Lower lobe of right lung (tissue), 2 donors: ENCODE results near the gene BLCAP. TPM values are rescaled to one million over a fixed set of nuclear protein-coding genes. Genes with fewer than 3 reads are reported as not detected.
"Not testable (repeated sequence)": the region's sequence is repeated elsewhere in the genome, so short reads cannot be mapped to it uniquely, and the experiment has no call there.

ENCODE experiments used
- ATAC-seq, 2 donors: fragments of 200-7000 bp; cut with Tn5 transposase; one replicate each; pipeline ENCODE4 v1.9.1; 2020 to 2022; ENCODE audit warnings: mild to moderate bottlenecking in 2 of 2, moderate library complexity in 2 of 2
- DNase-seq: peaks from one replicate; pipeline ENCODE4 v3.0.0-alpha.2; 2020
- H3K27ac ChIP-seq: fragments of 200-600 bp; one replicate; pipeline ENCODE4 v1.8.0; 2022
- H3K27me3 ChIP-seq: fragments of 200-600 bp; one replicate; pipeline ENCODE4 v1.8.0; 2022; ENCODE audit warnings: low read depth
- H3K36me3 ChIP-seq: fragments of 200-600 bp; one replicate; pipeline ENCODE4 v1.8.0; 2022; ENCODE audit warnings: mild to moderate bottlenecking
- H3K4me1 ChIP-seq: fragments of 200-600 bp; one replicate; pipeline ENCODE4 v1.8.0; 2022
- H3K4me3 ChIP-seq: fragments of 200-600 bp; one replicate; pipeline ENCODE4 v1.8.0; 2022; ENCODE audit warnings: mild to moderate bottlenecking
- H3K9me3 ChIP-seq: fragments of 200-600 bp; one replicate; pipeline ENCODE4 v1.8.0; 2022
- CTCF ChIP-seq: fragments of 200-600 bp; IDR thresholded peaks from one replicate; pipeline ENCODE4 v1.8.0; 2022; ENCODE audit warnings: antibody characterized with exemption, mild to moderate bottlenecking
- intact Hi-C: fragments of 100-400 bp; cut with DNase I; formaldehyde crosslinking; loops from one replicate; pipeline ENCODE4 v1.11.0; 2022
- total RNA-seq: library from RNA; stranded (reverse); fragmentation: NEBNext Ultra II Directional; extraction: Animal tissue kit (Norgen Biotek cat#: 25700); gene quantifications from one replicate; pipeline ENCODE4 v1.2.1, GENCODE V29; 2021
- donor health status: DM: no; HTN: yes; CAD: no; lungs with severe emphysema.

BLCAP gene
- total RNA-seq, 1 donor from 2014 or later = 66.8 TPM

DNA sequence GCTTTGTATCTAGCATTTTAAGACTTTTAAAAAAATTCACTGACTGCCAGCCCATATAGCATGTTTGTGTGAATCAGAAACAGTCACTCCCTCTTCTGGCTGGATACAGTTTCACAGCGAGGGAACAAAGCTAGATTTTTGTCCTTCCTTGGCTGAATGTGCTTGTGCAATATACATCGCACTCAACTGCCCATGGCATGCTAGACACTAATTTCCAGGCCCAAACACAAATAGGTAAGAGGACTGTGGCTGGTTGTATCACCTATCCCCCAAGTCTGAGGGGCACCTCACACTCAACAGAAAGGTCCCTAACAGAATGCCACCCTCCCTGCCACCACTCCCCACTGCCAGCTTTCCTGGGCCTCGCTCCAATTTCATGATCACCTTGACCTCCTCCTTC is 16.2 kb upstream of the BLCAP start:
- Histone ChIP-seq H3K27me3 (peaks cover 4% of the 10 kb centered on the region), H3K27ac (no peak overlapping the region), H3K4me1 (no peaks in the 10 kb centered on the region), H3K4me3 (no peak overlapping the region), H3K36me3 (no peaks in the 10 kb centered on the region), H3K9me3 (no peaks in the 10 kb centered on the region)
- DNase-seq (no peak), ATAC-seq (no peak)
- intact Hi-C loops = no loop called here
- no peak for TF ChIP-seq CTCF

- intact Hi-C loops = no loop called here
- no peaks in the 10 kb centered on the region for H3K36me3 ChIP-seq
- no peaks in the 10 kb centered on the region for H3K4me1 ChIP-seq
- H3K4me3 ChIP-seq = no peak overlapping the region
- ATAC-seq (no peak), DNase-seq (no peak)
- peaks cover 4% of the 10 kb centered on the region for H3K27me3 ChIP-seq
- H3K27ac ChIP-seq = no peak overlapping the region
- no peaks in the 10 kb centered on the region for H3K9me3 ChIP-seq
- no peak for TF ChIP-seq CTCF
These were observed 14.6 kb upstream of the BLCAP start for GRCh38 chr20:37542281-37542680.

DNA sequence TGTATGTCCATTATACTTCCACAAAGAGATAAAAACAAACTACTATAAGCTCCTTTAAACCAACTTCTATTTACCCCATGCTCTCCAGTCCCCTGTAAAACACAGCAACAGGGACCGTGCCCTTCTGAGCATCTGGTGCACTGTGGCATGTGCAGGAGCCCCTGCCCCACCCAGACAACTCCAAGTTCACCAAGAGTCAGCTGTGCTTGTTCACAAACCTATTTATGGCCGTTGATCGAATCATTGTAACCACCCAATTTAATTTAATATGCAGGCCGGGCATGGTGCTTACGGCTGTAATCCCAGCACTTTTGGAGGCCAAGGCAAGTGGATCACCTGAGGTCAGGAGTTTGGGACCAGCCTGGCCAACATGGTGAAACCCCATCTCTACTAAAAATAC is 13.7 kb upstream of the BLCAP start:
- ATAC-seq (no peak), DNase-seq (no peak)
- Histone ChIP-seq H3K27me3 (peaks cover 4% of the 10 kb centered on the region), H3K4me1 (no peaks in the 10 kb centered on the region), H3K36me3 (no peaks in the 10 kb centered on the region), H3K4me3 (no peak overlapping the region), H3K9me3 (no peaks in the 10 kb centered on the region), H3K27ac (no peak overlapping the region)
- no peak for TF ChIP-seq CTCF
- intact Hi-C loops = no loop called here

DNA sequence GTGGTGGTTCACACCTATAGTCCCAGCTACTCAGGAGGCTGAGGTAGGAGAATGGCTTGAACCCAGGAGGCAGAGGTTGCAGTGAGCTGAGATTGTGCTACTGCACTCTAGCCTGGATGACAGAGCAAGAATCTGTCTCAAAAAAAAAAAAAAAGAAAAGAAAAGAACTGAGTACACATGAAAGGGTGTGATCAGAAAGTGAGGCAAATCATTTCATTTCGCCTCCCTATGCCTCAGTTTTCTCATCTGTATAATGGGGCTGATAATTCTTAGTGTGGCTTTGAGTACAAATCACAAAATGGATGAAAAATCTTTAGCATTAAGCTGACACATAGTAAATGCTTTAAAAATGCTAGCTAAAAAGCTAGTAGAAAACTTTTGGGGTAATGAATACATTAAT is 13.2 kb upstream of the BLCAP start:
- not testable (repeated sequence) for H3K4me3 ChIP-seq

DNA sequence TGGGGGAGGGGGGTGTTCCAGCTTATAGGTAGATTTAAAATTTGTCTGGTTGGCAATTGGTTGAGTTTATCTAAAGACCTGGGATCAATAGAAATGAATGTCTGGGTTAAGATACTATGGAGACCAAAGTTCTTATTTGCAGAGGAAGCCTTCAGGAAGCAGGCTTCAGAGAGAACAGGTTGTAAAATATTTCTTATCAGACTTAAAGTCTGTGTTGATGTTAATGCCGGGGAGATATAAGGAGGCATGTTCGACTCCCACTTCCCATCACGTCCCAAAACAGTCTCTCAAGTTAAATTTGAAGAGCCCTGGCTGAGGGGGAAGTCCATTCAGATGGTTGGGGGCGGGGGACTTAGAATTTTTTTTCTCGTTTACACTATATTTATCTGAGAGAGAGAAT is 12.3 kb upstream of the BLCAP start:
- Histone ChIP-seq H3K27ac (no peak overlapping the region), H3K4me3 (no peak overlapping the region), H3K4me1 (no peaks in the 10 kb centered on the region), H3K27me3 (peaks cover 4% of the 10 kb centered on the region), H3K9me3 (no peaks in the 10 kb centered on the region), H3K36me3 (no peaks in the 10 kb centered on the region)
- DNase-seq (no peak), ATAC-seq (no peak)
- no peak for TF ChIP-seq CTCF
- intact Hi-C loops = no loop called here

More for the DNA sequence above, 13.2 kb upstream of the BLCAP start:
- H3K27me3 ChIP-seq, ATAC-seq, H3K9me3 ChIP-seq, H3K27ac ChIP-seq, H3K36me3 ChIP-seq, intact Hi-C loops, DNase-seq, H3K4me1 ChIP-seq: not testable (repeated sequence)

GRCh38 chr20:37539424-37539823 is 11.7 kb upstream of the BLCAP start:
- no peak for TF ChIP-seq CTCF
- no peak for ATAC-seq

More at GRCh38 chr20:37539424-37539823, 11.7 kb upstream of the BLCAP start:
- intact Hi-C loops = loop anchor here (10.0 kb wide), 2 partner anchors 265 to 335 kb away; no protein-coding TSS in a partner anchor
- no peak overlapping the region for H3K27ac ChIP-seq
- H3K4me3 ChIP-seq = no peak overlapping the region
- no peaks in the 10 kb centered on the region for H3K9me3 ChIP-seq
- peaks cover 4% of the 10 kb centered on the region for H3K4me1 ChIP-seq
- peaks cover 4% of the 10 kb centered on the region for H3K27me3 ChIP-seq
- H3K36me3 ChIP-seq = no peaks in the 10 kb centered on the region
- no peak for DNase-seq
